Mesendoderm (in vitro differentiated cells): ENCODE data around the gene RASGEF1C.

ENCODE experiments used
- DNase-seq: peaks from one replicate; pipeline ENCODE4 v3.0.0; 2013
- H2AK5ac ChIP-seq: 2 replicates; pipeline ENCODE4 v1.6.1; 2013; ENCODE audit warnings: low read length, inconsistent platforms
- H2BK120ac ChIP-seq: 2 replicates; pipeline ENCODE4 v1.6.1; 2013; ENCODE audit warnings: low read depth, mild to moderate bottlenecking, low read length, moderate library complexity, mixed read lengths
- H2BK15ac ChIP-seq: replicated peaks from 2 replicates; pipeline ENCODE4 v1.6.1; 2013; ENCODE audit warnings: low read depth, mild to moderate bottlenecking, moderate library complexity
- H2BK5ac ChIP-seq: 2 replicates; pipeline ENCODE4 v1.6.1; 2013; ENCODE audit warnings: low read length, inconsistent platforms
- H3K18ac ChIP-seq: 2 replicates; pipeline ENCODE4 v1.6.1; 2013; ENCODE audit warnings: mild to moderate bottlenecking, low read length, mixed read lengths
- H3K23ac ChIP-seq: one replicate; pipeline ENCODE4 v1.6.1; 2013; ENCODE audit warnings: low read length
- H3K27ac ChIP-seq: 2 replicates; pipeline ENCODE4 v1.5.1; 2013; ENCODE audit warnings: low read depth, mild to moderate bottlenecking, inconsistent platforms, low read length, moderate library complexity
- H3K27me3 ChIP-seq: 2 replicates; pipeline ENCODE4 v1.6.1; 2013; ENCODE audit warnings: low read length, control low read depth, mild to moderate bottlenecking, inconsistent platforms; ENCODE audit not compliant: insufficient read depth, poor library complexity
- H3K36me3 ChIP-seq: 2 replicates; pipeline ENCODE4 v1.6.1; 2013; ENCODE audit warnings: low read length, inconsistent platforms; ENCODE audit not compliant: control insufficient read depth, insufficient read depth
- H3K4ac ChIP-seq: one replicate; pipeline ENCODE4 v1.6.1; 2013; ENCODE audit warnings: low read depth, mild to moderate bottlenecking, low read length, moderate library complexity
- H3K4me1 ChIP-seq: 2 replicates; pipeline ENCODE4 v1.6.1; 2013; ENCODE audit warnings: low read depth, low read length, inconsistent platforms; ENCODE audit not compliant: control insufficient read depth
- H3K4me2 ChIP-seq: 2 replicates; pipeline ENCODE4 v1.6.1; 2013; ENCODE audit warnings: low read length
- H3K4me3 ChIP-seq: 2 replicates; pipeline ENCODE4 v1.5.1; 2013; ENCODE audit warnings: mild to moderate bottlenecking, low read length
- H3K56ac ChIP-seq: one replicate; pipeline ENCODE4 v1.6.1; 2013; ENCODE audit warnings: low read length
- H3K79me1 ChIP-seq: 2 replicates; pipeline ENCODE4 v1.6.1; 2013; ENCODE audit warnings: low read length, inconsistent platforms
- H3K79me2 ChIP-seq: 2 replicates; pipeline ENCODE4 v1.6.1; 2013; ENCODE audit warnings: mild to moderate bottlenecking, low read length; ENCODE audit not compliant: control insufficient read depth, insufficient read depth
- H3K9ac ChIP-seq: 2 replicates; pipeline ENCODE4 v1.6.1; 2013; ENCODE audit warnings: low read length, inconsistent platforms
- H4K5ac ChIP-seq: one replicate; pipeline ENCODE4 v1.6.1; 2013; ENCODE audit warnings: low read length
- H4K8ac ChIP-seq: one replicate; pipeline ENCODE4 v1.6.1; 2013; ENCODE audit warnings: low read depth, mild to moderate bottlenecking, control low read depth, low read length, moderate library complexity
- WGBS: extraction: QIAGEN DNeasy Blood & Tissue Kit; methylation state at CpG from one replicate; pipeline ENCODE4 v1.1.7; 2013; ENCODE audit warnings: low lambda C conversion rate, missing lambda C conversion rate; ENCODE audit not compliant: insufficient coverage; ENCODE audit errors: extremely low coverage; 5-methylcytosine and 5-hydroxymethylcytosine counted together

Gene RASGEF1C

GRCh38 chr5:180230017-180230416, 21.0 kb upstream of the RASGEF1C start:
- Histone ChIP-seq H3K4me3 (no peak overlapping the region), H3K36me3 (no peaks in the 10 kb centered on the region), H2BK120ac (no peak overlapping the region), H3K4ac (no peak overlapping the region), H4K5ac (no peak overlapping the region), H2BK5ac (no peak overlapping the region), H4K8ac (no peak overlapping the region), H3K79me1 (no peaks in the 10 kb centered on the region), H3K4me1 (no peaks in the 10 kb centered on the region), H3K23ac (no peak overlapping the region), H2BK15ac (no peak overlapping the region), H3K27me3 (no peaks in the 10 kb centered on the region), H3K27ac (no peak overlapping the region), H3K56ac (no peak overlapping the region), H2AK5ac (no peak overlapping the region), H3K18ac (no peak overlapping the region), H3K79me2 (no peaks in the 10 kb centered on the region), H3K4me2 (no peak overlapping the region), H3K9ac (no peak overlapping the region)
- WGBS, result no CpG with 5 or more reads among the region's 7 CpGs
- DNase-seq, result no peak

- no peak for DNase-seq
- no peak overlapping the region for H4K8ac ChIP-seq
- no peaks in the 10 kb centered on the region for H3K4me1 ChIP-seq
- no peak overlapping the region for H3K18ac ChIP-seq
- no CpG with 5 or more reads among the region's 11 CpGs for WGBS
- H3K23ac ChIP-seq, result no peak overlapping the region
- no peak overlapping the region for H3K4ac ChIP-seq
- H2BK15ac ChIP-seq, result no peak overlapping the region
- H3K4me2 ChIP-seq, result no peak overlapping the region
- H3K56ac ChIP-seq, result no peak overlapping the region
- no peak overlapping the region for H4K5ac ChIP-seq
- no peak overlapping the region for H2BK5ac ChIP-seq
- no peak overlapping the region for H2BK120ac ChIP-seq
- no peaks in the 10 kb centered on the region for H3K79me2 ChIP-seq
- H3K79me1 ChIP-seq, result no peaks in the 10 kb centered on the region
- H3K4me3 ChIP-seq, result no peak overlapping the region
- H3K27ac ChIP-seq, result no peak overlapping the region
- no peaks in the 10 kb centered on the region for H3K27me3 ChIP-seq
- H2AK5ac ChIP-seq, result no peak overlapping the region
- H3K36me3 ChIP-seq, result no peaks in the 10 kb centered on the region
- H3K9ac ChIP-seq, result no peak overlapping the region
Observed at GRCh38 chr5:180222056-180222455, 13.0 kb upstream of the RASGEF1C start.

- DNase-seq, result no peak
Observed at GRCh38 chr5:180217797-180218196, 8.8 kb upstream of the RASGEF1C start.

GRCh38 chr5:180216646-180217171, 7.7 kb upstream of the RASGEF1C start:
- H3K79me1 ChIP-seq, result no peaks in the 10 kb centered on the region
- no peak overlapping the region for H2AK5ac ChIP-seq
- no peaks in the 10 kb centered on the region for H3K79me2 ChIP-seq
- no peak overlapping the region for H3K4ac ChIP-seq
- no peaks in the 10 kb centered on the region for H3K36me3 ChIP-seq
- no peak overlapping the region for H4K5ac ChIP-seq
- no peak overlapping the region for H4K8ac ChIP-seq
- no peak overlapping the region for H3K27ac ChIP-seq
- no peak overlapping the region for H2BK120ac ChIP-seq
- no peak overlapping the region for H3K9ac ChIP-seq
- DNase-seq, result no peak
- H2BK15ac ChIP-seq, result no peak overlapping the region
- H3K18ac ChIP-seq, result no peak overlapping the region
- no peak overlapping the region for H2BK5ac ChIP-seq
- WGBS, result no CpG with 5 or more reads among the region's 15 CpGs
- no peaks in the 10 kb centered on the region for H3K4me1 ChIP-seq
- no peak overlapping the region for H3K56ac ChIP-seq
- H3K4me2 ChIP-seq, result no peak overlapping the region
- H3K4me3 ChIP-seq, result no peak overlapping the region
- H3K23ac ChIP-seq, result no peak overlapping the region
- no peaks in the 10 kb centered on the region for H3K27me3 ChIP-seq

More at GRCh38 chr5:180217797-180218196, 8.8 kb upstream of the RASGEF1C start:
- no peaks in the 10 kb centered on the region for H3K4me1 ChIP-seq
- H3K9ac ChIP-seq, result no peak overlapping the region
- H4K8ac ChIP-seq, result no peak overlapping the region
- no peak overlapping the region for H3K4me3 ChIP-seq
- no peaks in the 10 kb centered on the region for H3K79me2 ChIP-seq
- H3K56ac ChIP-seq, result no peak overlapping the region
- no peaks in the 10 kb centered on the region for H3K79me1 ChIP-seq
- H3K27ac ChIP-seq, result no peak overlapping the region
- H2BK5ac ChIP-seq, result no peak overlapping the region
- H3K27me3 ChIP-seq, result no peaks in the 10 kb centered on the region
- no peak overlapping the region for H4K5ac ChIP-seq
- no peak overlapping the region for H3K4ac ChIP-seq
- H3K4me2 ChIP-seq, result no peak overlapping the region
- no peaks in the 10 kb centered on the region for H3K36me3 ChIP-seq
- no peak overlapping the region for H2BK15ac ChIP-seq
- no peak overlapping the region for H3K23ac ChIP-seq
- no CpG with 5 or more reads among the region's 5 CpGs for whole genome bisulfite sequencing
- no peak overlapping the region for H2BK120ac ChIP-seq
- H2AK5ac ChIP-seq, result no peak overlapping the region
- no peak overlapping the region for H3K18ac ChIP-seq

DNA sequence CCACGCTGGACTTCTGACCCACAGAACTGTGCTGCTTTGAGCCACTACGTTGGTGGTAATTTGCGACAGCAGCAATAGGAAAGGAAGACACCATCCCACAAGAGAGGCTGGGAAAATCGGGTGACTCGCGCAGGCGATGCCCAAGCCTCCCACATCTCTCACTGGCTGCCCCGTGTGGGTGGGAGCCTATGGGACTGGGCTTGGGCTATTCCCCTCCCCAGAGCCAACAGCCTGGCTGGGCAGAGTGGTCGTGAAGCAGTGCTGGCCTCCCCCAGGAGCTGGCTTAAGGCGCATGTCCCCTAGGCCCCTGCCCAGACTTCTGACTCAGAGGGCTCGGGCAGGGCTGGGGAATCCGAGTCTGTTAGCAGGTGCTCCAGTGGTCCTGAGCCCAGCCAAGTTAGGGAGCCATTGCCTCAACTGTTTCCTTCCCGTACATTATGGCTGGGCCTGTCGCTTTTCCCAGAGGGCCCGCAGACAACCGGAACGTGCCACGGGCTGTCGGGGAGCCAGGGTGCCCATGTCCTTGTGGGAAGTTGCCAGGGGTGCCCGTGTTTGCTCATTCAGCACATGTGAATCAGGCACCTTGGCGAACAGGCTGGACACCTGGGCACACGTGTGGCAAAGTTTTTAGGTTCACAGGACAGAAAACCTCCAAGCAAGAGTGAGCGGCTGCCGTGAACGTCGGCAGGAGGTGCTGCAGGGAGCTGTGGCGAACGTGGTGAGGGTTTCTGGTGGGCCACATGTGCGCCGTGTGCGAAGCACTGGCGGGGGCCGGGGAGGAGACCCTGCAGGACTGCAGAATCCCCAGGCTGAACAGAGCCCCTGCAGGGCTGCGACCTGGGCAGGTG, 7.0 kb upstream of the RASGEF1C start:
- Histone ChIP-seq H2BK5ac (no peak overlapping the region), H3K79me2 (no peaks in the 10 kb centered on the region), H3K56ac (no peak overlapping the region), H3K4me1 (no peaks in the 10 kb centered on the region), H3K4ac (no peak overlapping the region), H2AK5ac (no peak overlapping the region), H3K36me3 (no peaks in the 10 kb centered on the region), H2BK15ac (no peak overlapping the region), H3K27ac (no peak overlapping the region), H2BK120ac (no peak overlapping the region), H4K5ac (no peak overlapping the region), H4K8ac (no peak overlapping the region), H3K4me2 (no peak overlapping the region), H3K18ac (no peak overlapping the region), H3K27me3 (no peaks in the 10 kb centered on the region), H3K79me1 (no peaks in the 10 kb centered on the region), H3K9ac (no peak overlapping the region), H3K4me3 (no peak overlapping the region), H3K23ac (no peak overlapping the region)
- no peak for DNase-seq
- WGBS, result no CpG with 5 or more reads among the region's 34 CpGs
